HepG2 (cell line): ENCODE results near the gene KIRREL3. TPM values are rescaled to one million over a fixed set of nuclear protein-coding genes. Genes with fewer than 3 reads are reported as not detected.

Experiments
- ATAC-seq: fragments of 200-7000 bp; cut with Tn5 transposase; 3 replicates; pipeline ENCODE4 v1.9.1; 2020; ENCODE audit warnings: mild to moderate bottlenecking, moderate library complexity
- BruUV-seq: library from RNA; stranded (reverse); fragments of 400-500 nt; replicated peaks from 2 replicates; lab custom pipeline; 2021; lab: Mats Ljungman, UMichigan
- CTCF ChIA-PET: fragments of 300-600 bp; formaldehyde crosslinking; extraction: SDS; loops from one replicate; lab custom pipeline; 2021; ENCODE audit warnings: low total read pairs, inconsistent platforms, low intra/inter-chr PET ratio; lab: Yijun Ruan, JAX
- POLR2A ChIA-PET: fragments of 350-600 bp; sonication (Branson Sonifier 250); formaldehyde crosslinking; loops from one replicate; lab custom pipeline; 2020; ENCODE audit warnings: antibody characterized with exemption, inconsistent platforms; lab: Yijun Ruan, JAX
- DNase-seq: peaks from one replicate; pipeline ENCODE4 v3.0.0-alpha.2; 2015; ENCODE audit warnings: low spot score
- FAIRE-seq: peaks from 3 replicates; lab custom pipeline; 2011; peaks lifted over from hg19 to GRCh38; lab: Jason Lieb, UNC
- H2AFZ ChIP-seq: one replicate; pipeline ENCODE4 v1.6.1; 2011; ENCODE audit warnings: low read length, inconsistent platforms
- H3K27ac ChIP-seq: fragments of 300-600 bp; 3 replicates; pipeline ENCODE4 v1.8.0; 2011; ENCODE audit warnings: mixed run types, mild to moderate bottlenecking, mixed read lengths, low read length, inconsistent platforms; ENCODE audit not compliant: insufficient read depth; ENCODE audit errors: extremely low read length
- H3K27me3 ChIP-seq, 2 experiments: fragments of 200-600 bp in 1 of 2; 2 replicates in 1 of 2; 3 replicates in 1 of 2; pipeline versions ENCODE4 v1.6.0 to v1.8.0; 2011; ENCODE audit warnings: low read length in 2 of 2, mild to moderate bottlenecking in 2 of 2, moderate library complexity in 2 of 2, inconsistent platforms in 1 of 2; ENCODE audit not compliant: insufficient read depth in 2 of 2, control insufficient read depth in 1 of 2
- H3K36me3 ChIP-seq, 2 experiments: fragments of 200-600 bp in 1 of 2; replicated peaks in 1 of 2; 2 replicates in 1 of 2; 3 replicates in 1 of 2; pipeline versions ENCODE4 v1.5.1 to v1.8.0; 2011; ENCODE audit warnings: low read length in 2 of 2, inconsistent platforms in 1 of 2; ENCODE audit not compliant: insufficient read depth in 2 of 2, control insufficient read depth in 1 of 2
- H3K4me1 ChIP-seq: 2 replicates; pipeline ENCODE4 v1.5.1; 2012; ENCODE audit warnings: low read length, inconsistent platforms; ENCODE audit not compliant: insufficient read depth
- H3K4me2 ChIP-seq: 2 replicates; pipeline ENCODE4 v1.6.0; 2011; ENCODE audit warnings: low read depth, low read length, inconsistent platforms
- H3K4me3 ChIP-seq, 3 experiments: fragments of 200-600 bp in 1 of 3; sonication (generic), shearing (Covaris generic) in 1 of 3; replicated peaks in 1 of 3; 2 replicates each; pipeline ENCODE4 v1.5.1; 2011 to 2016; ENCODE audit warnings: low read length in 3 of 3, inconsistent platforms in 2 of 3, low read depth in 2 of 3, mild to moderate bottlenecking in 2 of 3, control low read depth in 1 of 3, mixed read lengths in 1 of 3; ENCODE audit not compliant: insufficient read depth in 1 of 3
- H3K79me2 ChIP-seq: one replicate; pipeline ENCODE4 v1.6.1; 2011; ENCODE audit warnings: low read length, inconsistent platforms; ENCODE audit not compliant: insufficient read depth
- H3K9ac ChIP-seq: 2 replicates; pipeline ENCODE4 v1.6.0; 2011; ENCODE audit warnings: mild to moderate bottlenecking, low read depth, low read length, inconsistent platforms; ENCODE audit not compliant: insufficient read depth
- H3K9me3 ChIP-seq: 2 replicates; pipeline ENCODE4 v1.5.1; 2012; ENCODE audit warnings: mild to moderate bottlenecking, low read length
- H4K20me1 ChIP-seq: 2 replicates; pipeline ENCODE4 v1.6.0; 2011; ENCODE audit warnings: inconsistent platforms, mild to moderate bottlenecking, low read length, moderate library complexity; ENCODE audit not compliant: insufficient read depth
- ARID2 ChIP-seq: sonication (generic); formaldehyde crosslinking; IDR thresholded peaks from 2 replicates; pipeline ENCODE4 v1.8.1; 2022; ENCODE audit warnings: mild to moderate bottlenecking, missing genetic modification reagents, borderline replicate concordance
- ATF1 ChIP-seq: IDR thresholded peaks from 2 replicates; pipeline ENCODE4 v1.6.1; 2016; ENCODE audit warnings: mild to moderate bottlenecking, control low read depth
- CAMTA2 ChIP-seq: sonication (generic); formaldehyde crosslinking; IDR thresholded peaks from 2 replicates; pipeline ENCODE4 v1.4.0; 2020; ENCODE audit warnings: mild to moderate bottlenecking, missing genetic modification reagents, borderline replicate concordance
- CENPT ChIP-seq: sonication (generic); formaldehyde crosslinking; IDR thresholded peaks from 2 replicates; pipeline ENCODE4 v1.8.0; 2022; ENCODE audit warnings: low read depth, mild to moderate bottlenecking, moderate library complexity, missing genetic modification reagents
- HNRNPL ChIP-seq: fragments of 200-400 bp; formaldehyde crosslinking; IDR thresholded peaks from 2 replicates; pipeline ENCODE4 v1.6.1; 2017; ENCODE audit warnings: mild to moderate bottlenecking, low read depth, low read length
- SNRNP70 ChIP-seq: fragments of 200-400 bp; formaldehyde crosslinking; IDR thresholded peaks from 2 replicates; pipeline ENCODE4 v1.6.1; 2017; ENCODE audit warnings: mild to moderate bottlenecking, low read depth, low read length, moderate library complexity
- SRSF4 ChIP-seq: fragments of 200-400 bp; formaldehyde crosslinking; IDR thresholded peaks from one replicate; pipeline ENCODE4 v1.6.1; 2018; ENCODE audit warnings: mild to moderate bottlenecking, low read depth, low read length, moderate library complexity; ENCODE audit not compliant: poor library complexity, severe bottlenecking
- ZNF317 ChIP-seq: sonication (generic); formaldehyde crosslinking; IDR thresholded peaks from 2 replicates; pipeline ENCODE4 v1.5.0; 2020; ENCODE audit warnings: mild to moderate bottlenecking, missing genetic modification reagents
- ZNF446 ChIP-seq: sonication (generic); formaldehyde crosslinking; IDR thresholded peaks from 2 replicates; pipeline ENCODE4 v1.5.0; 2020; ENCODE audit warnings: mild to moderate bottlenecking, missing genetic modification reagents
- ZNF746 ChIP-seq: sonication (generic); formaldehyde crosslinking; IDR thresholded peaks from 2 replicates; pipeline ENCODE4 v1.8.0; 2022; ENCODE audit warnings: mild to moderate bottlenecking, missing genetic modification reagents
- WGBS: methylation state at CpG from one replicate; pipeline ENCODE4 v1.1.6; 2017; ENCODE audit warnings: low lambda C conversion rate; 5-methylcytosine and 5-hydroxymethylcytosine counted together
- in situ Hi-C: cut with HindIII; loops from 2 replicates; pipeline ENCODE4 v1.10.0; 2017; ENCODE audit warnings: low pct_unique_long_range_greater_than_20kb; ENCODE audit not compliant: extremely low pct_ligation_motif_present
- intact Hi-C: fragments of 100-400 bp; cut with micrococcal nuclease; formaldehyde crosslinking; loops from one replicate; pipeline ENCODE4 v1.10.0; 2022; ENCODE audit not compliant: unreplicated experiment
- polyA plus RNA-seq, 8 experiments: library from polyadenylated mRNA; depleted of rRNA in 3 of 8; stranded (reverse) in 7 of 8; unstranded in 1 of 8; fragments of >200 nt; fragmentation: Illumina TruSeq in 4 of 8; extraction: Trizol in 4 of 8; gene quantifications; 2 replicates each; pipeline versions ENCODE4 v1.2.1 to v1.2.3, GENCODE V29; 2011 to 2016; ENCODE audit warnings: low read depth in 4 of 8, missing spikeins in 1 of 8, mixed read lengths in 1 of 8; ENCODE audit not compliant: insufficient read depth in 1 of 8
- total RNA-seq, 5 experiments: library from RNA; depleted of rRNA; stranded (reverse); fragments of >200 nt; fragmentation: Illumina TruSeq; extraction: Trizol; gene quantifications; 2 replicates each; pipeline ENCODE4 v1.2.3, GENCODE V29; 2016; ENCODE audit warnings: low read depth in 1 of 5
- TF ChIP-seq, protein P1 (sequence below): sonication (generic); formaldehyde crosslinking; IDR thresholded peaks from 2 replicates; pipeline ENCODE4 v1.4.0; 2020; ENCODE audit warnings: missing genetic modification reagents

The KIRREL3 gene
- total and polyA plus RNA-seq, 2 of the 13 experiments (the other 11 are each of a cell fraction or from before 2014, with no cell fraction given) = not detected

DNA sequence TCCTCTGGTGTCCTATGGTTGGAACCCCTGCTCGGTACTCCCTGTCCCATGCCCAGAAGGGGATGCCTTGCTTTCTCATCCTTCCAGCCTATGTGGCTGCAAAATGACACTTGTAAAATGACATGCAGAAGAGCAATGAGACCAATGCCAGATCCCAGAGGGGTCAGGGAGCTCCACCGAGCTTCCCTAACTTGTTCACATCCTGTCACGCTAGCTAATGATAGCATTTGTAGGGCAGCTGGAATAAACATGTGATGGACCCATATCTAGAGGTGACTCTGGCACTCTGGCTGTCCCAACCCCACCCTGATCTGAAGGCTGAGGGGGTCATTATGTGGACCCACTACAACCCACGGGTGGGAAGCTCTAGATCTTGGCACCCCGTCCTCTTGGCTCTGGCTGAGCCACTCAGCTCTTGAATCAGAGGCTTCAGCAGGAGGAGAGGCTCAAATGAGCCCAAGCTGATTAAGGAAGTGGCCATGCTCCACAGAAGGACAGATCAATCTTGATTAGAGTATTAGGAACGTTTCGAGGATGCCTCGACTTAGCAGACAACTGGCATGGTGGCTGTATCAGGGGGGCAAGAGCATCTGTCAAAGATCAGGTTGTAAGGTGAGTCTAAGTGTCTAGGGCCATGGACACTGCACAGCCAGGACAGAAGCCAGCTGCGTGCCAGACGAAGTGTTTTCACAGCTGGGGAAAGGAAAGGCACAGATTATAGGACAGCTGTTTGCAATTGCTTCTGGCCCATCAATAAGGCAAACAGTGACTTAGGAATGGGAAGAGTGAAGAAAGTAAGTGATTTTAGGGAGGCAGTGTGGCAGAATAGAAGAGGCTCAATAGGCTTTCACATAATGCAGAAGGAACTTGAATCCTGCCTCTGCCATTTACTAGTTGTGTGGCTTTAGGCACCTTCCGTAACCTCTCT, 182.8 kb downstream of the KIRREL3 start:
- FAIRE-seq (no peak), ATAC-seq (no peak), DNase-seq (no peak)
- POLR2A ChIA-PET = no interaction called here
- H4K20me1 ChIP-seq = no peaks in the 10 kb centered on the region
- in situ Hi-C loops (no loop called here), intact Hi-C loops (no loop called here)
- no peaks in the 10 kb centered on the region for H3K36me3 ChIP-seq
- CTCF ChIA-PET = no interaction called here
- H3K4me2 ChIP-seq = no peak overlapping the region
- BruUV-seq = no TSS peak
- H3K4me1 ChIP-seq = no peaks in the 10 kb centered on the region
- no peaks in the 10 kb centered on the region for H3K79me2 ChIP-seq
- WGBS = 7% methylated on average over 6 of the region's 11 CpGs
- no peak overlapping the region for H2AFZ ChIP-seq
- H3K9ac ChIP-seq = no peak overlapping the region
- no peak for TF ChIP-seq SRSF4
- no peak overlapping the region for H3K4me3 ChIP-seq
- H3K9me3 ChIP-seq = no peaks in the 10 kb centered on the region
- peaks cover 0 to 22% of the 10 kb centered on the region in 2 experiments; a peak in 2 of 5 replicates for H3K27me3 ChIP-seq
- H3K27ac ChIP-seq = no peak overlapping the region

DNA sequence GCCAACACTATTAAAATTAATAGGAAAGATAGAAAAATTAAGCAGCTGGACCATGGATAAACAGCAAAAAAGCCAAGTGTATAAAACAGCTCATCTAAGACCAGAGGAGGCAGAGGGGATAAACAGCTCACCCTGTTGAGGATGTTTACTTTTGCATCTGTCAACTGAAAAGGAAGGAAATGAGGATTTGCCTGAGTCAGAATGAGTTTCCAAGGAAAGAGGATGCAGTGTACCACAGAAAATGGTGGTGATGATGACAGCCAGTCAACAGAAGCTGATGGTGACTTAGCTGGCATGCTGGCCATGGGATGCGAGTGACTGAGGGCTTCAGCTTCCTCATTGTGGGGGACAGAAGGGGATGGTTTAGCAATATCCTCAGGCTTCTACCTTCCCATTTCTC, 183.5 kb downstream of the KIRREL3 start:
- H3K36me3 ChIP-seq = no peaks in the 10 kb centered on the region
- no peak overlapping the region for H2AFZ ChIP-seq
- H3K4me1 ChIP-seq = no peaks in the 10 kb centered on the region
- no peak overlapping the region for H3K27ac ChIP-seq
- H3K79me2 ChIP-seq = no peaks in the 10 kb centered on the region
- no peak for ATAC-seq
- WGBS = 56% methylated on average over 1 of the region's 1 CpG
- POLR2A ChIA-PET = no interaction called here
- no peak overlapping the region for H3K4me2 ChIP-seq
- no peak for DNase-seq
- no peak for TF ChIP-seq ZNF446 (CRISPR knock-in tag)
- no peak for TF ChIP-seq CENPT (CRISPR knock-in tag)
- TF ChIP-seq, protein P1, sequence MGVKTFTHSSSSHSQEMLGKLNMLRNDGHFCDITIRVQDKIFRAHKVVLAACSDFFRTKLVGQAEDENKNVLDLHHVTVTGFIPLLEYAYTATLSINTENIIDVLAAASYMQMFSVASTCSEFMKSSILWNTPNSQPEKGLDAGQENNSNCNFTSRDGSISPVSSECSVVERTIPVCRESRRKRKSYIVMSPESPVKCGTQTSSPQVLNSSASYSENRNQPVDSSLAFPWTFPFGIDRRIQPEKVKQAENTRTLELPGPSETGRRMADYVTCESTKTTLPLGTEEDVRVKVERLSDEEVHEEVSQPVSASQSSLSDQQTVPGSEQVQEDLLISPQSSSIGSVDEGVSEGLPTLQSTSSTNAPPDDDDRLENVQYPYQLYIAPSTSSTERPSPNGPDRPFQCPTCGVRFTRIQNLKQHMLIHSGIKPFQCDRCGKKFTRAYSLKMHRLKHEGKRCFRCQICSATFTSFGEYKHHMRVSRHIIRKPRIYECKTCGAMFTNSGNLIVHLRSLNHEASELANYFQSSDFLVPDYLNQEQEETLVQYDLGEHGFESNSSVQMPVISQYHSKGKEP (CRISPR knock-in tag) = no peak
- no peak for TF ChIP-seq ZNF746 (CRISPR knock-in tag)
- no peak for TF ChIP-seq CAMTA2 (CRISPR knock-in tag)
- TF ChIP-seq SNRNP70 = no peak
- no peak for TF ChIP-seq ZNF317 (CRISPR knock-in tag)
- TF ChIP-seq ATF1 (CRISPR knock-in tag) = no peak
- no peak for TF ChIP-seq HNRNPL
- TF ChIP-seq ARID2 = no peak
- CTCF ChIA-PET = no interaction called here
- intact Hi-C loops = no loop called here
- no peaks in the 10 kb centered on the region for H3K9me3 ChIP-seq
- BruUV-seq = no TSS peak
- no peak overlapping the region for H3K9ac ChIP-seq
- H3K4me3 ChIP-seq = no peak overlapping the region
- FAIRE-seq = no peak
- H4K20me1 ChIP-seq = no peaks in the 10 kb centered on the region
- H3K27me3 ChIP-seq = peaks cover 0 to 25% of the 10 kb centered on the region in 2 experiments; a peak in 2 of 5 replicates
- in situ Hi-C loops = no loop called here
